C4-2B (cell line): ENCODE data around the gene UBE2E2.

Experiments
- H3K27ac ChIP-seq: fragments of 450-650 bp; 2 replicates; pipeline ENCODE4 v1.5.1; 2017
- ZFX ChIP-seq: fragments of 450-650 bp; IDR thresholded peaks from 2 replicates; pipeline ENCODE4 v1.6.1; 2017
- TF ChIP-seq, protein P1 (sequence below): fragments of 450-650 bp; conservative IDR thresholded peaks from 2 replicates; pipeline ENCODE4 v1.5.1; 2017; ENCODE audit warnings: mild to moderate bottlenecking

The UBE2E2 gene

DNA sequence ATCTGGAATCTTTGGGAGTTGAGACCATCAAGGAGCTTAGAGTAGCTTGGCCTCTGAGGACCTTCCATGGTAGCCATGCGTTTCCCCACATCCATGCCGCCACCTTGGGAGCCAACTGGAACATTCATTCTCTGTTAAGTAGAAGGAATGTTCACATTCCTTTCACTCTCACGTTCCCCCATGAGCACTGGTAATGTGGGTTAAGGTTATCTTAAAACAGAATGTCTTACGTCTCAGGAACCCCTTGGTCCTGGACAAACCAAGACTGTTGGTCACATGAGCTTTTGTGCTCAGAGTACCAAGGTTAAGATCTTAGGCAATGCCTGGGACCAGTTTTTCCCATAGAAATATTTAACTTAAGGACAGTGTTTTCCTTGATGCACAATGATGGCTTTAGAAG is 390.9 kb downstream of the UBE2E2 start:
- TF ChIP-seq, protein P1, sequence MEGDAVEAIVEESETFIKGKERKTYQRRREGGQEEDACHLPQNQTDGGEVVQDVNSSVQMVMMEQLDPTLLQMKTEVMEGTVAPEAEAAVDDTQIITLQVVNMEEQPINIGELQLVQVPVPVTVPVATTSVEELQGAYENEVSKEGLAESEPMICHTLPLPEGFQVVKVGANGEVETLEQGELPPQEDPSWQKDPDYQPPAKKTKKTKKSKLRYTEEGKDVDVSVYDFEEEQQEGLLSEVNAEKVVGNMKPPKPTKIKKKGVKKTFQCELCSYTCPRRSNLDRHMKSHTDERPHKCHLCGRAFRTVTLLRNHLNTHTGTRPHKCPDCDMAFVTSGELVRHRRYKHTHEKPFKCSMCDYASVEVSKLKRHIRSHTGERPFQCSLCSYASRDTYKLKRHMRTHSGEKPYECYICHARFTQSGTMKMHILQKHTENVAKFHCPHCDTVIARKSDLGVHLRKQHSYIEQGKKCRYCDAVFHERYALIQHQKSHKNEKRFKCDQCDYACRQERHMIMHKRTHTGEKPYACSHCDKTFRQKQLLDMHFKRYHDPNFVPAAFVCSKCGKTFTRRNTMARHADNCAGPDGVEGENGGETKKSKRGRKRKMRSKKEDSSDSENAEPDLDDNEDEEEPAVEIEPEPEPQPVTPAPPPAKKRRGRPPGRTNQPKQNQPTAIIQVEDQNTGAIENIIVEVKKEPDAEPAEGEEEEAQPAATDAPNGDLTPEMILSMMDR: no peak
- peak overlapping the region; percentile 86; the same call in 1 of the 2 replicates for H3K27ac ChIP-seq

DNA sequence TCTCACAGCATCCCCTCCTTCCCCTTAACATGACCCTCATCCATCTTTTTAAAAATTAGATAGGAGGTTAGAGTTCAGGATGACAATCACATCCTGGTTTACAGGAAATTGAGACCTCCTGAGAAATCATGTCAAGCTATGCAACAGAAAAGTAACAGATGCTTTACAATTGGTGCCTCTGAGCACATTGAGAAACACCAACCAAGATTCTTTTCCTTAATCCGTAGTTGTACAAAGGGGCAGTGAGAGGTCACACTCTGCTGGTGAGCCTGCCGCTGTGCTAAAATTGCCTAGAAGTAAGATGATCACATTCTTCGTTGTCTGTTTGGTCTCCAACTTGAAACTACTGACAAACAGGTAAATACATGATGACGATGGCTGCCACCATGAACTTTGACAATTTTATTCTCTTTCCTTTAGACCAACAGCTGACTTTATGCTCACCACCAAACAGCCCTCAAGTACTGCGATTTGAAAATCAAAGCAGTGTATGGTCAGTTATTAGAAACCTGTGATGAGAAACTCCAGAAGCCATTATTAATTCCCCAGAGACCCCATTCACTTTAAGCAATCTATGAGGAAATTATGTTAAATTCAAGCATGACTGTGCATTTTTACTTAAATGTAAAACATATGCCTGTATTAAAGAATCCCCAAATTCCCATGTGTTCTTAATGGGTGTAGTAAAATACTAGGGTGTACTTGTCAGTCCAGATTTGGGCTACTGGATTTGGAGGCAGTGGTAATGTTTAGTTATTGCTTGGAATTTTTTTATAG is 392.0 kb downstream of the UBE2E2 start:
- TF ChIP-seq ZFX: no peak
- TF ChIP-seq, protein P1: no peak
- H3K27ac ChIP-seq: peak overlapping the region; percentile 86; the same call in 1 of the 2 replicates

DNA sequence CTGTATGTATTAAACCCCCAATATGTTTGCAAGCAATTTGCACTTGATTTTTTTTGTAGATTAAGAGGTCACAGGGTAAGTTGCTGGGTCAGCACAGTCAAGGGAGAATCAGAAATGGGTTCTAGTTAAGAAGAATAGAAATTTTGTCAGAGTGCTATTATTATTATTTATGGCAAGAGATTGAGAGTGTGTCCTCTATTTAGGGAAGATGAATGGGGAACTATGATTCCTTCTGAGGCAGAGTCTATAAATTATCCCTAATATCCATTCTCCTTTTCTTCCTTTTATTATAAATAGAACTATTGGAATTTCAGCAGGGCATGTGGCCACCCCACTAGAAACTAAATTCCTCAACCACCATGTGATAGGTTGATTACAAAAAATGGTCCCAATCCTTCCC is 392.7 kb downstream of the UBE2E2 start:
- no peak overlapping the region for H3K27ac ChIP-seq
- no peak for TF ChIP-seq ZFX
- TF ChIP-seq, protein P1: no peak

DNA sequence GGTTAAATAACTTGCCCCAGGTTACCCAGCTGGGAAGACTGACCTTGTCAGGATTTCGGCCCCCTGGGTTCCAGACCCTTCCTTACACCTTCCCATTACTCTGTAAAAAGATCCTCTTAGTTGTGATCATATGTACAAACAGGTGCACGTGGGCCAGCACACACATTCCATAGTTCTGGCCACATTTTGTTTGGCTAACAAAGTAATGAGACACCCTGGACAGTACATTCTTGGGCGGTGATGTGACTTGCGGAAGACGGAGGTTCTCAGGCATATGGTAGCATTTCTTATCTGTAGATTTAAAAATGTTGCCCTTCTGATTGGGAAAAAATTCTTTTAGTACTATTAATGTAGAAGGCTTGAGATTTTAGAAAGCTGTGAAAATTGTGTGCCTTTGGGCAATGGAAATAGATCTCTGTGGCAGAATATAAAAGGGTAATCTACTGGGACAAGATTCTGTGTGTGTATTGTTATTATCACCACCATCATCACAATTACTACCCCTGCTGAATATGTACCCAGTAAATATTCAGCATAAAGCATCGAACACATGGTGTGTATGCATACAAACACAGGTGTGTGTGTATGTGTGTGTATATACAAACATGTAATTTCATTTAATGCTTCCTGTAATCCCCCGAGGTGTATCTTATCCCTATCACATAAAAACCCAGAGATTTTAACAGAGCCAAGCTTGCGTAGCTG is 397.2 kb downstream of the UBE2E2 start:
- TF ChIP-seq, protein P1: no peak
- no peak for TF ChIP-seq ZFX
- no peak overlapping the region; the same call in 1 of the 2 replicates for H3K27ac ChIP-seq

DNA sequence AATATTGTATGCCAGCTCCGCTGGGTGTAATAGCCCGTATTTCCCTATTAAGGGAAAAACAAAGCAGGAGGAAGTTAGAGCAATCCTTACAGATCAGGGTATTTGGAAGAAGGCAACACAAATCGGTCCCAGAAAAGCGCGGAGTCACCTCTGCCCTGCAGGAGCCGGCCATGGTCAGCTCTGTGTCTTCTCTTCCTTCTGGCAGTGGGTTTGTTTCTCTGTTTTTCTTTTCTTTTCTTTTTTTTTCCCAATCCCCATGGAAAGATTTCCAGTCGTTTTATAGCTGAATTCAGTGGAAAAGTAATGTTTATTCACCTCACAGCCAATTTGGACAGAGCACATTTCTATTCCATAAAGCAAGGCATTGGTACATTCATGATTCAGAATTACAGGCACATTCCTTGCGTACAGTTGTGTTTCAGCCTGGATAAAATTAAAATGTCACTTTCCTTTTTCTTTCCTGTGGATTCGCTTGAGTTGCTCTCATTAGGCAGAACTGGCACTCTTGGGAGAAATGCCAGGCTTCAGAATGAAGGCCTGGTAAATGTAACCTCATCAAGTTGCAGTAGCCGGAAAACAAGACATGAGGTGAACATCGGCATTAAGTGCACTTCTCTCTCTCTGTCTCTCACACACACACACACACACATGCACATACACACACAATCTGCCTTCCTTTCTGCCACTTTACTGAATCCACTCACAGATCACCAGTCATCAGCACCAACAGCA is 398.1 kb downstream of the UBE2E2 start:
- H3K27ac ChIP-seq: no peak overlapping the region; the same call in 1 of the 2 replicates
- no peak for TF ChIP-seq ZFX
- TF ChIP-seq, protein P1: no peak

DNA sequence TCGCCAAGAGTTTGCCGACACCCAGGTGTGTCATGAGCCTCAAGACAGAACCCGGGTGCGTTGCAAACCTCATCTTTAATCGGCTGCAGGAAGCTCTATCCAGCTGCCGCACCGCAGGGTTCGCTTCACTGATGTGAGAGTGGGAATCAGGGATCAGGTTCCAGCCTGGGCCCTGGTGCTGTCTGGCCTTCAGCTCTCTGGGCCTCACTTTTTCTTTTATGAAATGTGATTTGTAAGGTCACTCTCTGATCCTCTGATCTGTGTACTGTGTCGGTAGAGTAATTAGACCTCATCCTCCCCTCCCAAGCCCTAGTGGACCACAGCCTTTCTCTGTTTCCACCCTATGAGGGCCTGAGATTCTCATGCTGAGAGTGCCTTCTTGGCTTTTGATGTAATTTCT is 399.8 kb downstream of the UBE2E2 start:
- no peak overlapping the region for H3K27ac ChIP-seq
- no peak for TF ChIP-seq ZFX
- TF ChIP-seq, protein P1: no peak
